A673 (cell line): ENCODE measurements around the gene EEF2KMT. TPM values are rescaled to one million over a fixed set of nuclear protein-coding genes. Genes with fewer than 3 reads are reported as not detected.
"Not testable (repeated sequence)": the region's sequence is repeated elsewhere in the genome, so short reads cannot be mapped to it uniquely, and the experiment has no call there.

ENCODE experiments used
- BruUV-seq: library from RNA; stranded (reverse); fragments of 400-500 nt; replicated peaks from 2 replicates; lab custom pipeline; 2021; lab: Mats Ljungman, UMichigan
- CTCF ChIA-PET: fragments of 300-600 bp; sonication (Branson Sonifier 250); formaldehyde crosslinking; loops from one replicate; lab custom pipeline; 2022; ENCODE audit warnings: antibody characterized with exemption; lab: Charles Lee
- POLR2A ChIA-PET: fragments of 300-600 bp; sonication (Branson Sonifier 250); formaldehyde crosslinking; loops from one replicate; lab custom pipeline; 2022; ENCODE audit warnings: antibody characterized with exemption; ENCODE audit not compliant: low non-redundant PET; lab: Charles Lee
- DNase-seq: peaks from one replicate; pipeline ENCODE4 v3.0.0-alpha.2; 2015; ENCODE audit warnings: low spot score
- H3K27ac ChIP-seq: fragments of 200-600 bp; sonication (generic); 2 replicates; pipeline ENCODE4 v1.5.1; 2016; ENCODE audit warnings: mixed run types, low read depth, mild to moderate bottlenecking, mixed read lengths, antibody characterized with exemption, low read length; ENCODE audit not compliant: poor library complexity, severe bottlenecking
- H3K27me3 ChIP-seq: fragments of 200-600 bp; sonication (generic); replicated peaks from 2 replicates; pipeline ENCODE4 v1.6.1; 2017; ENCODE audit warnings: mixed run types, low read depth, mild to moderate bottlenecking, mixed read lengths, antibody characterized with exemption, low read length; ENCODE audit not compliant: insufficient read depth, poor library complexity
- H3K36me3 ChIP-seq: fragments of 200-600 bp; sonication (generic); 2 replicates; pipeline ENCODE4 v1.6.1; 2016; ENCODE audit warnings: mixed run types, mild to moderate bottlenecking, mixed read lengths, antibody characterized with exemption, low read length; ENCODE audit not compliant: insufficient read depth, poor library complexity, severe bottlenecking
- H3K4me1 ChIP-seq: fragments of 200-600 bp; sonication (generic); 2 replicates; pipeline ENCODE4 v1.6.1; 2017; ENCODE audit warnings: mixed run types, mild to moderate bottlenecking, mixed read lengths, antibody characterized with exemption, low read length; ENCODE audit not compliant: insufficient read depth, poor library complexity, severe bottlenecking
- H3K4me3 ChIP-seq: fragments of 200-600 bp; sonication (generic); 2 replicates; pipeline ENCODE4 v1.5.1; 2016; ENCODE audit warnings: low read depth, mixed run types, mild to moderate bottlenecking, mixed read lengths, low read length; ENCODE audit not compliant: poor library complexity, severe bottlenecking
- H3K9me3 ChIP-seq: fragments of 200-600 bp; sonication (generic); 2 replicates; pipeline ENCODE4 v1.6.1; 2016; ENCODE audit warnings: mixed run types, low read depth, mild to moderate bottlenecking, mixed read lengths, antibody characterized with exemption, low read length; ENCODE audit not compliant: poor library complexity, severe bottlenecking
- CTCF ChIP-seq: fragments of 300-800, 200-600 bp; sonication (generic); conservative IDR thresholded peaks from 2 replicates; pipeline ENCODE4 v1.5.1; 2017; ENCODE audit warnings: low read depth, mild to moderate bottlenecking, antibody characterized with exemption, low read length, moderate library complexity, mixed read lengths
- intact Hi-C: fragments of 100-400 bp; cut with micrococcal nuclease; formaldehyde crosslinking; loops from one replicate; pipeline ENCODE4 v1.10.0; 2022; ENCODE audit not compliant: unreplicated experiment
- total RNA-seq: library from RNA; stranded (reverse); gene quantifications from 2 replicates; pipeline ENCODE4 v1.2.3, GENCODE V29; 2021

Gene EEF2KMT
- total RNA-seq, 1 experiment from 2014 or later: 21.4 TPM

- H3K9me3 ChIP-seq, H3K36me3 ChIP-seq, DNase-seq, H3K4me3 ChIP-seq, CTCF ChIA-PET, intact Hi-C loops, H3K4me1 ChIP-seq, POLR2A ChIA-PET, H3K27ac ChIP-seq, H3K27me3 ChIP-seq, BruUV-seq: not testable (repeated sequence)
Measured at GRCh38 chr16:5088086-5088790, 9.4 kb downstream of the EEF2KMT start.

- H3K27me3 ChIP-seq, H3K4me1 ChIP-seq, H3K27ac ChIP-seq, H3K9me3 ChIP-seq, DNase-seq, H3K36me3 ChIP-seq, CTCF ChIA-PET, H3K4me3 ChIP-seq, intact Hi-C loops, BruUV-seq: not testable (repeated sequence)
- POLR2A ChIA-PET: interaction anchor here (0.9 kb wide), 1 partner anchor 782 kb away, joined by 12 read pairs; no protein-coding TSS in a partner anchor
Measured at GRCh38 chr16:5085716-5086115, 11.9 kb downstream of the EEF2KMT start.

- TF ChIP-seq CTCF: peak; percentile 57
- POLR2A ChIA-PET, H3K4me3 ChIP-seq, H3K9me3 ChIP-seq, H3K27ac ChIP-seq, BruUV-seq, H3K4me1 ChIP-seq, H3K27me3 ChIP-seq, H3K36me3 ChIP-seq, intact Hi-C loops: not testable (repeated sequence)
- CTCF ChIA-PET: interaction anchor here (1.1 kb wide), 1 partner anchor 28 kb away, joined by 3 read pairs; no protein-coding TSS in a partner anchor
- peak; percentile 63 for DNase-seq
Measured at GRCh38 chr16:5084802-5085201, 12.8 kb downstream of the EEF2KMT start.

- BruUV-seq: TSS peak; percentile 33
- H3K9me3 ChIP-seq, H3K36me3 ChIP-seq, H3K27ac ChIP-seq, DNase-seq, POLR2A ChIA-PET, intact Hi-C loops, H3K27me3 ChIP-seq, H3K4me1 ChIP-seq, H3K4me3 ChIP-seq: not testable (repeated sequence)
- CTCF ChIA-PET: interaction anchor here (1.1 kb wide), 1 partner anchor 28 kb away, joined by 3 read pairs; no protein-coding TSS in a partner anchor
Measured at GRCh38 chr16:5084099-5084731, 13.4 kb downstream of the EEF2KMT start.

- H3K27me3 ChIP-seq, H3K36me3 ChIP-seq, H3K4me3 ChIP-seq, H3K9me3 ChIP-seq, intact Hi-C loops, POLR2A ChIA-PET, DNase-seq, H3K27ac ChIP-seq, CTCF ChIA-PET, H3K4me1 ChIP-seq, BruUV-seq: not testable (repeated sequence)
Measured at GRCh38 chr16:5083646-5084045, 13.9 kb downstream of the EEF2KMT start.

- BruUV-seq, POLR2A ChIA-PET, DNase-seq, H3K9me3 ChIP-seq, H3K36me3 ChIP-seq, H3K4me1 ChIP-seq, intact Hi-C loops, CTCF ChIA-PET, H3K27me3 ChIP-seq, H3K4me3 ChIP-seq, H3K27ac ChIP-seq: not testable (repeated sequence)
Measured at GRCh38 chr16:5080996-5081395, 16.6 kb downstream of the EEF2KMT start.

- intact Hi-C loops, CTCF ChIA-PET, POLR2A ChIA-PET: not testable (repeated sequence)
Measured at GRCh38 chr16:5080461-5080860, 17.1 kb downstream of the EEF2KMT start.

More at GRCh38 chr16:5080461-5080860, 17.1 kb downstream of the EEF2KMT start:
- not testable (repeated sequence) for H3K4me3 ChIP-seq, BruUV-seq, H3K27me3 ChIP-seq, DNase-seq, H3K27ac ChIP-seq, H3K9me3 ChIP-seq, H3K4me1 ChIP-seq, H3K36me3 ChIP-seq
